GM12891 (cell line): Measurements from ENCODE around the gene CYP2A7.
"Not testable (repeated sequence)": the region's sequence is repeated elsewhere in the genome, so short reads cannot be mapped to it uniquely, and the experiment has no call there.

ENCODE experiments used
- PAX5 ChIP-seq: IDR thresholded peaks from 2 replicates; pipeline ENCODE4 v1.6.1; 2011; ENCODE audit warnings: low read length, moderate library complexity, mild to moderate bottlenecking; ENCODE audit not compliant: insufficient read depth, severe bottlenecking
- POLR2A ChIP-seq: IDR thresholded peaks from 2 replicates; pipeline ENCODE4 v1.6.1; 2011; ENCODE audit warnings: low read depth, low read length, control low read depth
- POLR2AphosphoS5 ChIP-seq: IDR thresholded peaks from 2 replicates; pipeline ENCODE4 v1.6.1; 2011; ENCODE audit warnings: low read depth, low read length, control low read depth
- POU2F2 ChIP-seq: IDR thresholded peaks from 2 replicates; pipeline ENCODE4 v1.6.1; 2011; ENCODE audit warnings: low read depth, mild to moderate bottlenecking, control low read depth, low read length, moderate library complexity
- SPI1 ChIP-seq: IDR thresholded peaks from 2 replicates; pipeline ENCODE4 v1.6.1; 2011; ENCODE audit warnings: low read depth, low read length, control low read depth
- TAF1 ChIP-seq: IDR thresholded peaks from 2 replicates; pipeline ENCODE4 v1.6.1; 2011; ENCODE audit warnings: low read depth, low read length, control low read depth

GRCh38 chr19:40879349-40879748 lies 2.7 kb downstream of the CYP2A7 start:
- not testable (repeated sequence) for TF ChIP-seq POLR2A, POLR2AphosphoS5, TAF1, SPI1, PAX5, POU2F2
